IMR-90 (cell line): ENCODE data around the gene FEM1B. TPM values are rescaled to one million over a fixed set of nuclear protein-coding genes. Genes with fewer than 3 reads are reported as not detected.

Source experiments
- ATAC-seq: fragments of 200-7000 bp; cut with Tn5 transposase; 2 replicates; pipeline ENCODE4 v1.9.1; 2020; ENCODE audit warnings: low read depth, mild to moderate bottlenecking, moderate library complexity
- BruUV-seq: library from RNA; stranded (reverse); fragments of 400-500 nt; replicated peaks from 2 replicates; lab custom pipeline; 2021; lab: Mats Ljungman, UMichigan
- CTCF ChIA-PET: fragments of 300-600 bp; formaldehyde crosslinking; extraction: SDS; loops from one replicate; lab custom pipeline; 2021; ENCODE audit warnings: antibody characterized with exemption; lab: Yijun Ruan, JAX
- POLR2A ChIA-PET: fragments of 300-600 bp; sonication (Branson Sonifier 250); formaldehyde crosslinking; loops from one replicate; lab custom pipeline; 2022; ENCODE audit warnings: antibody characterized with exemption; ENCODE audit not compliant: unreplicated experiment; lab: Charles Lee
- DNase-seq: peaks from one replicate; pipeline ENCODE4 v3.0.0; 2013
- H2AFZ ChIP-seq: replicated peaks from 2 replicates; pipeline ENCODE3; 2013; ENCODE audit warnings: low read length, mild to moderate bottlenecking; ENCODE audit not compliant: poor library complexity
- H2AK5ac ChIP-seq: 2 replicates; pipeline ENCODE4 v1.6.1; 2013; ENCODE audit warnings: low read depth, low read length, inconsistent platforms
- H2AK9ac ChIP-seq: replicated peaks from 2 replicates; pipeline ENCODE3; 2013; ENCODE audit warnings: mild to moderate bottlenecking, low read depth, low read length, moderate library complexity; ENCODE audit not compliant: poor library complexity
- H2BK120ac ChIP-seq: 2 replicates; pipeline ENCODE4 v1.6.1; 2013; ENCODE audit warnings: low read depth, low read length, inconsistent platforms
- H2BK15ac ChIP-seq: 3 replicates; pipeline ENCODE4 v1.6.1; 2013; ENCODE audit warnings: low read depth, low read length, inconsistent platforms
- H2BK20ac ChIP-seq: 2 replicates; pipeline ENCODE4 v1.6.1; 2013; ENCODE audit warnings: low read depth, mild to moderate bottlenecking, inconsistent platforms, low read length, moderate library complexity
- H2BK5ac ChIP-seq: 2 replicates; pipeline ENCODE4 v1.6.1; 2013; ENCODE audit warnings: mild to moderate bottlenecking, low read depth, low read length, inconsistent platforms; ENCODE audit not compliant: poor library complexity, severe bottlenecking
- H3K14ac ChIP-seq: replicated peaks from 2 replicates; pipeline ENCODE4 v1.6.1; 2013; ENCODE audit warnings: low read depth, low read length, inconsistent platforms
- H3K18ac ChIP-seq: 2 replicates; pipeline ENCODE4 v1.6.1; 2013; ENCODE audit warnings: low read depth, low read length, control low read depth
- H3K23ac ChIP-seq: 2 replicates; pipeline ENCODE4 v1.6.1; 2013; ENCODE audit warnings: low read depth, low read length, inconsistent platforms
- H3K27ac ChIP-seq: 2 replicates; pipeline ENCODE4 v1.5.1; 2013; ENCODE audit warnings: mild to moderate bottlenecking, control low read depth, low read length; ENCODE audit not compliant: insufficient read depth
- H3K27me3 ChIP-seq: 2 replicates; pipeline ENCODE4 v1.6.1; 2013; ENCODE audit warnings: low read length; ENCODE audit not compliant: control insufficient read depth, insufficient read depth
- H3K36me3 ChIP-seq: 2 replicates; pipeline ENCODE4 v1.6.1; 2013; ENCODE audit warnings: low read length, mixed read lengths; ENCODE audit not compliant: control insufficient read depth, insufficient read depth
- H3K4ac ChIP-seq: 2 replicates; pipeline ENCODE4 v1.6.1; 2013; ENCODE audit warnings: low read depth, low read length, inconsistent platforms
- H3K4me1 ChIP-seq: 2 replicates; pipeline ENCODE4 v1.6.1; 2013; ENCODE audit warnings: low read length, mixed read lengths; ENCODE audit not compliant: control insufficient read depth, insufficient read depth
- H3K4me2 ChIP-seq: 2 replicates; pipeline ENCODE4 v1.6.1; 2013; ENCODE audit warnings: low read depth, mild to moderate bottlenecking, control low read depth, low read length, moderate library complexity
- H3K4me3 ChIP-seq: 2 replicates; pipeline ENCODE4 v1.5.1; 2013; ENCODE audit warnings: low read depth, mild to moderate bottlenecking, control low read depth, low read length, moderate library complexity; ENCODE audit not compliant: insufficient read depth
- H3K56ac ChIP-seq: 2 replicates; pipeline ENCODE4 v1.6.1; 2013; ENCODE audit warnings: low read length, inconsistent platforms; ENCODE audit not compliant: insufficient read depth; ENCODE audit errors: extremely low read depth
- H3K79me1 ChIP-seq, 2 experiments: 2 replicates each; pipeline ENCODE4 v1.6.1; 2013; ENCODE audit warnings: low read length in 2 of 2, inconsistent platforms in 1 of 2, low read depth in 1 of 2
- H3K9ac ChIP-seq: 2 replicates; pipeline ENCODE4 v1.6.1; 2013; ENCODE audit warnings: low read depth, low read length, control low read depth
- H3K9me1 ChIP-seq: 2 replicates; pipeline ENCODE4 v1.6.1; 2013; ENCODE audit warnings: low read length, inconsistent platforms; ENCODE audit not compliant: insufficient read depth
- H3K9me3 ChIP-seq: 2 replicates; pipeline ENCODE4 v1.6.1; 2013; ENCODE audit warnings: low read length; ENCODE audit not compliant: control insufficient read depth, insufficient read depth
- H4K20me1 ChIP-seq: 2 replicates; pipeline ENCODE4 v1.6.1; 2013; ENCODE audit warnings: low read length, inconsistent platforms; ENCODE audit not compliant: insufficient read depth
- H4K5ac ChIP-seq: 2 replicates; pipeline ENCODE4 v1.6.1; 2013; ENCODE audit warnings: mild to moderate bottlenecking, low read depth, low read length, control low read depth
- H4K8ac ChIP-seq, 2 experiments: 2 replicates each; pipeline ENCODE4 v1.6.1; 2013; ENCODE audit warnings: low read depth in 2 of 2, low read length in 2 of 2, control low read depth in 1 of 2, inconsistent platforms in 1 of 2
- H4K91ac ChIP-seq: 2 replicates; pipeline ENCODE4 v1.6.1; 2013; ENCODE audit warnings: low read depth, low read length, inconsistent platforms; ENCODE audit not compliant: insufficient read depth
- RAD21 ChIP-seq: IDR thresholded peaks from 2 replicates; pipeline ENCODE4 v1.6.1; 2012; ENCODE audit warnings: low read length, improper control_type of control experiment
- RCOR1 ChIP-seq: IDR thresholded peaks from 2 replicates; pipeline ENCODE4 v1.6.1; 2012; ENCODE audit warnings: mild to moderate bottlenecking, low read length, improper control_type of control experiment; ENCODE audit not compliant: insufficient replicate concordance
- RFX5 ChIP-seq: IDR thresholded peaks from 2 replicates; pipeline ENCODE4 v1.8.0; 2012; ENCODE audit warnings: low read depth, mild to moderate bottlenecking, low read length, moderate library complexity
- WGBS, 2 experiments: methylation state at CpG; one replicate each; pipeline versions ENCODE4 v1.1.5 to v1.1.7; 2013; ENCODE audit warnings: missing lambda C conversion rate in 2 of 2; ENCODE audit not compliant: insufficient read length in 1 of 2; ENCODE audit errors: extremely low coverage in 2 of 2; 5-methylcytosine and 5-hydroxymethylcytosine counted together
- dilution Hi-C: fragments of 300-500 bp; cut with HindIII; formaldehyde crosslinking; loops from one replicate; pipeline ENCODE4 v1.14.3; 2018; ENCODE audit warnings: low sequenced_read_pairs; ENCODE audit not compliant: unreplicated experiment
- in situ Hi-C: fragments of 300-500 bp; cut with MboI; formaldehyde crosslinking; loops from 3 replicates; pipeline ENCODE4 v1.14.3; 2019; ENCODE audit warnings: low sequenced_read_pairs, inconsistent platforms, mixed read lengths
- intact Hi-C: fragments of 100-400 bp; cut with micrococcal nuclease; formaldehyde crosslinking; loops from 2 replicates; pipeline ENCODE4 v1.10.0; 2022
- polyA plus RNA-seq, 3 experiments: library from polyadenylated mRNA; depleted of rRNA; stranded (reverse); fragments of >200 nt; gene quantifications; 2 replicates each; pipeline ENCODE4 v1.2.3, GENCODE V29; 2012; ENCODE audit warnings: low replicate concordance in 1 of 3
- total RNA-seq: library from RNA; depleted of rRNA; stranded (reverse); fragments of >200 nt; gene quantifications from 2 replicates; pipeline ENCODE4 v1.2.3, GENCODE V29; 2012; rRNA removed

Gene FEM1B
- total and polyA plus RNA-seq, 2 of the 4 experiments (the other 2 are of a cell fraction), result 16.9 to 51.4 TPM

GRCh38 chr15:68344600-68344999 lies 67.1 kb downstream of the FEM1B start:
- peak overlapping the region; percentile 22; the same call in 1 of the 2 replicates for H3K4ac ChIP-seq
- H3K79me1 ChIP-seq, result 0 out of 4 replicates have a peak, but pooled peaks cover 0 to 3% of the 10 kb centered on the region in 2 experiments
- peaks cover 28% of the 10 kb centered on the region for H3K9me1 ChIP-seq
- H2AK5ac ChIP-seq, result peak overlapping the region; percentile 81
- TF ChIP-seq RFX5, result no peak
- TF ChIP-seq RCOR1, result no peak
- no peak for TF ChIP-seq RAD21
- peaks cover 15% of the 10 kb centered on the region for H3K4me1 ChIP-seq
- H3K14ac ChIP-seq, result no peak overlapping the region
- no peak overlapping the region for H4K91ac ChIP-seq
- no peak overlapping the region for H2AFZ ChIP-seq
- peaks cover 4% of the 10 kb centered on the region; the same call in 1 of the 2 replicates for H3K36me3 ChIP-seq
- no peak overlapping the region for H2BK20ac ChIP-seq
- no peak overlapping the region for H3K27ac ChIP-seq
- no peak overlapping the region for H3K4me2 ChIP-seq
- H3K9ac ChIP-seq, result no peak overlapping the region
- no peak overlapping the region for H2BK15ac ChIP-seq
- no peak overlapping the region for H3K4me3 ChIP-seq
- intact Hi-C loops (no loop called here), in situ Hi-C loops (no loop called here), dilution Hi-C loops (no loop called here)
- no peak overlapping the region for H4K5ac ChIP-seq
- H4K8ac ChIP-seq, result no peak overlapping the region
- H3K27me3 ChIP-seq, result no peaks in the 10 kb centered on the region
- no peak overlapping the region for H3K56ac ChIP-seq
- no peak overlapping the region for H3K23ac ChIP-seq
- DNase-seq, result no peak
- ATAC-seq, result no peak
- H2AK9ac ChIP-seq, result no peak overlapping the region
- no peak overlapping the region for H3K18ac ChIP-seq
- H2BK120ac ChIP-seq, result no peak overlapping the region
- ChIA-PET CTCF (no interaction called here), POLR2A (no interaction called here)
- 100% methylated on average over 2 of the region's 7 CpGs; no CpG with 5 or more reads in 1 of the 2 experiments for WGBS, 2 experiments
- BruUV-seq, result no TSS peak
- no peak overlapping the region for H2BK5ac ChIP-seq
- no peaks in the 10 kb centered on the region for H3K9me3 ChIP-seq
- H4K20me1 ChIP-seq, result no peaks in the 10 kb centered on the region

Other genes with a start within 250 kb of the FEM1B start
- 41.1 and 63.6 TPM in 2 replicates for gene PIAS1, start 223.4 kb upstream of the FEM1B start, total RNA-seq
- gene PIAS1, start 223.4 kb upstream of the FEM1B start, polyA plus RNA-seq (2012; rRNA removed), result 20.0 and 20.9 TPM in 2 replicates
- 0.36 and 0.56 TPM in 2 replicates for gene CALML4, start 72.4 kb upstream of the FEM1B start, total RNA-seq
- 0.89 and 1.3 TPM in 2 replicates for gene CALML4, start 72.4 kb upstream of the FEM1B start, polyA plus RNA-seq (2012; rRNA removed)
- 5.3 and 6.5 TPM in 2 replicates for gene CLN6, start 48.0 kb upstream of the FEM1B start, total RNA-seq
- gene CLN6, start 48.0 kb upstream of the FEM1B start, polyA plus RNA-seq (2012; rRNA removed), result 31.9 and 33.8 TPM in 2 replicates
- 2.5 and 4.1 TPM in 2 replicates for gene ITGA11, start 154.4 kb downstream of the FEM1B start, total RNA-seq
- 5.6 and 6.6 TPM in 2 replicates for gene ITGA11, start 154.4 kb downstream of the FEM1B start, polyA plus RNA-seq (2012; rRNA removed)